ENCODE data around the gene TESK1.
A peak's percentile ranks its signal among the peaks of the same experiment; 100 is the strongest.

Gene TESK1

DNA sequence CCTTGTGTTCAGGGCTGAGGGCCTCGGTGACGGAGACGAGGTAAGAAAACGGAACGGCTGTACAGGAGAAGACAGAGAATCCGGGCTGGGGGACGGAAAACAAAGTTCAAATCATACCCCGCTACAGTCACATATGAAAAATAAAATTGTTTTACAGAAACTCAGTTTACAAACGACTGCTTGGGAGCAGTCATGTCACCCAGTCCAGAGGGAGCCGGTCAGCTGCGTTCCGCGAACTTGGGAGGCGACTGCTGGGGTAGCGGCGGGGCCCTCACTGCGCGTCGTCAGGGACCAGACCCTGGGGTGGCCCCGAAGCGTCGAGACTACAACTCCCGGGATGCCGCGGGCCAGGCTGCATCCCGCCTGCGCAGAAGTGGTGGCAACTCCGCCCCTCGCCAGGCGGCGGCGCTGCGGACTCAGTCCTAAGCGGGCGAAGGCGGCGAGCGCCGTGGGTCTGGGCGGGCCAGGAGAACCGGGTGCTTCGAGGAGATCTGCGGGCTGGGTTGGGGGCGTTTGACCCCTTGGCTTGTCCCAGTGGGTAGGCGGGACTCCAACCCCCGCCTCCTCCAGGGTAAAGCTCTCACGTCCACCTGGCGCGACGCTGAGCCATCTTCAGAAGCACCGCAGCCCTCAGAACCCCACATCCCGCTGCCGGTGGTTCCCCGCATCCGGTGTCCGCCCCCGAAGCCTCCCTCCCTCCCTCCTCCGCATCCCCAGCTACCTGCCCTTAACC is 41.6 kb downstream of the TESK1 start:
- peak; percentile 87 for DNase-seq (ENCODE audit: low read depth)

DNA sequence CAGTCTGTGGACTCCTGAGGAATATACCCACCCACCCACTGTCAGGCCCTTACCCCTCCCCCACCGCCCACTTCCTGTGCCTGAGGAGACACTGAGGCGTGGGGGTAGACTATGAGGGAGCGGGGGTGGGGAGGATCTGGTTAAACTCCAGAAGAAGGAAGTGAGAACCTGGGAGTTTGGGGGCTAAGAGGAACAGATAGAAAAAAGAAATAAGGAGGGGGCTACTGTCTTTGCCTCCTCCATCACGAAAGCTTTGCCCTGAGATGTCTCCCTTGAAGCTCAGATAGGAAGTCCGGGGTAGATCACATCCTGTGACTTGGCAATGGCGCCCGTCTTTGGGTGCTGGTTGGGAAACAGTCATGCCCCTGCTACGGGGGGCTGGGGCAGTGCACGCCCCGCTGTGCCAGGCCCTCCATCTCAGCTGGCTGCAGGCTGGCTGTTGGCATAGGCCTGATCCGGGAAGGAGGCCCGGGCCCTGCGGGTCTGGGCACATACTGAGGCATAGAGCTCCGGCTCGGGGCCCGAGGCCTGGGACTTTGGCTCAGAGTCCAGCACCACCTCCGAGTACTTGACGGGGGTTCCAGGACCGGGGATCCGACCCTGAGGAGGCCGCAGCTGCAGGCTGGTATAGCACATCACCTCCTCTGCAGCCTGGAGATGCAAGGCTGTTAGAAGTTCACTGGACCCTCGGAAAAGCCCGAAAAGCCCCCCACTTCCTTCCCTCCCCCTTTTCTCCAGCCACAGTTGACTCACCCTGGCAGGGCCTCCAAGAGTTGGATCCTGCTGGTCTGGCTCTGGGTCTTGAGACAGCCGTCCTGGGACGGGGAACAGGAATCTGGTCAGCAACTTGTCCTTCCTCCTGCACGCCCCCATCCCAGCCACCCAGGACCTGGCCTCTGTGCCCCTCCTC is 44.6 kb downstream of the TESK1 start:
- DNase-seq (ENCODE audit: low read depth) = no peak

DNA sequence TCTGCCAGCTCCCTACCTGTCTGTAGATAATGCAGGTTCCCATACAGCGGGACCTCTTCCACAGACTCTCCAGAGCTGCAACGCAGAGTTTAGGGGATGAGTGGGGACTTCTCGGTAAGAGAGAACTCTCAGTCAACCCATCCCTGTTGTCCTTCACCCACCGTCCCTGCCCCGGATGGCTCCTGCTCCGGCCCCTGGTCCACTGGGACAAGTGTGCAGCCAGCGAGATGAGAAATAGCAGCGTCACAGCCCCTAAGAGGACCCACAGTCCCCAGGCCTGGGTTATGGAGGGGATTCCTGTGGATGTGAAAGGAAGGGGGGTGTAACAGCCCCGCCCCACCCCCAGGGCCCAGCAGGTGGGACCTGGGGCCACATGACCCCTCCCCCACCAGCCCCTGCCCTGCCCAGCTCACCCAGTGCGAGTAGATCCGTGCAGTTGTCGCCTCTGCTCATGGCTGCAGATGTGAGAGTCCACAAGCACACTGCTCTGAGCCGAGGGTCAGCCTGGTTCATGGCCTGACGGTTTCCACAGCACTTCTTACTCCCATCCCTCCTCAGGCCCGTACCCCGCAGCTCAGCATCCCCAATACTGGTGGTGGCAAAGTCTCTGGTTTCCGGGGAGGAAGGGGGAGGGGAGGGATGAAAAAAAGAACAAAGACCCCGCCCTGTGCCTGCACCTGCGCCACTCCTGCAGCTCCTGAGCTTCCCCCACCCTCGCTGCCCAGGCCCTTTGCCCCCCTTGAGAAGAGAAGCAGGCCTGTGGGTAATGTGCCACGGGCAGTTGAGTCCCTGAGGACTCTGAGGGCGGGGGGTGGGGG is 45.5 kb downstream of the TESK1 start, which contains the start of gene SIT1:
Gene SIT1 (minus strand): TSS at position 591 of the 818 bp plus-strand sequence. CDS start 78 bp downstream, at position 513.
- no peak for DNase-seq (ENCODE audit: low read depth)

DNA sequence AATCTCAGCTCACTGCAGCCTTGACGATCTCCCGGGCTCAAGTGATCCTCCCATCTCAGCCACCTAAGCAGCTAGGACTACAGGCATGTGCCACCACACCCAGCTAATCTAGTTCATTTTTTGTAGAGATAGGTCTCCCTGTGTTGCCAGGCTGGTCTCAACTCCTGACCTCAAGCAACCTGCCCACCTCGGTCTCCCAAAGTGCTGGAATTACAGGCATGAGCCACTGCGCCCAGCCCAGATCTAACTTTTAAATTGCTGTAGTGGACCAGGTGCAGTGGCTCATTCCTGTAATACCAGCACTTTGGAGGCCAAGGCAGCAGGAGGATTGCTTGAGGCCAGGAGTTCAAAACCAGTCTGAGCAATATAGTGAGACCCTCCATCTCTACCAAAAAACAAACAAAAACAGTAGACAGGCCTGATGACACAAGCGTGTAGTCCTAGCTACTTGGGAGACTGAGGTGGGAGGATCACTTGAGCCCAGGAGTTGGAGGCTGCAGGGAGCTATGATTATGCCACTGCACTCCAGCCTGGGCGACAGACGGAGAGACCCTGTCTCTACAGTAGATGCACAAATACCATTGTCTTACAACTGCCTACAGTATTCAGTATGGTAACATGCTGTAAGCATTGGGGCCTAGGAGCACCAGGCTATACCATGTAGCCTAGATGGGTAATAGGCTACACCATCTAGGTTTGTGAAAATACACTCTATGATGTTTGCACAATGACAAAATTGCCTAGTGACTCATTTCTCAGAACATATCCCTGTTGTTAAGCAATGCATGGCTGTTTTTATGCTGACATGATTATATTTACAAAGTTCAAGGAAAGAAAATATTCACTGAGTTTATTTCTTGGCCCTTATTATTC is 47.1 kb downstream of the TESK1 start:
- DNase-seq (ENCODE audit: low read depth) = no peak

DNA sequence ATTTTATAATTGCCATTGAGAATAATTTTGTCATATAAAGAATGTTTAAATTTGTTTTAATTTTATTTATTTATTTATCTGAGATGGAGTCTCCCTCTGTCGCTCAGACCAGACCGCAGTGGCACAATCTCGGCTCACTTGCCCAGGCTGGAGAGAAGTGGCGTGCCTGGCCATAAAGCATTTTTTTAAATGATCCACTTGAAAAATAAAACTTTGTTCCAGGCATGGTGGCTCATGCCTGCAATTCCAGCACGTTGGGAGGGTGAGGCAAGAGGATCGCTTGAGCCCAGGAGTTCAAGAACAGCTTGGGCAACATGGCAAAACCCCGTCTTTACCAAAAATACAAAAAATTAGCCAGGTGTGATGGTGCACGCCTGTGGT is 47.8 kb downstream of the TESK1 start:
- no peak for DNase-seq (ENCODE audit: low read depth)

DNA sequence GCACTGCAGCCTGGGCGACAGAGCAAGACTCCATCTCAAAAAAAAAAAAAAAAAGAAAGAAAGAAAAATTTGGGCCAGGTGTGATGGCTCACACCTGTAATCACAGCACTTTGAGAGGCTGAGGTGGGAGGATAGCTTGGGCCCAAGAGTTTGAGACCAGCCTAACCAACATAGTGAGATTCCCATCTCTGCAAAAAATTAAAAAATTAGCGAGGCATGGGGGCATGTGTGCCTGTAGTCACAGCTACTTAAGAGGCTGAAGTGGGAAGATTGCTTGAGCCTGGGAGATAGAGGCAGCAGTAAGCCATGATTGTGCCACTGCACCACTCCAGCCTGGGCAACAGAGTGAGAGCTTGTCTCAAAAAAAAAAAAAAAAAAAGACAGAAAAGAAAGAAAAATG is 48.5 kb downstream of the TESK1 start:
- no peak for DNase-seq (ENCODE audit: low read depth)

DNA sequence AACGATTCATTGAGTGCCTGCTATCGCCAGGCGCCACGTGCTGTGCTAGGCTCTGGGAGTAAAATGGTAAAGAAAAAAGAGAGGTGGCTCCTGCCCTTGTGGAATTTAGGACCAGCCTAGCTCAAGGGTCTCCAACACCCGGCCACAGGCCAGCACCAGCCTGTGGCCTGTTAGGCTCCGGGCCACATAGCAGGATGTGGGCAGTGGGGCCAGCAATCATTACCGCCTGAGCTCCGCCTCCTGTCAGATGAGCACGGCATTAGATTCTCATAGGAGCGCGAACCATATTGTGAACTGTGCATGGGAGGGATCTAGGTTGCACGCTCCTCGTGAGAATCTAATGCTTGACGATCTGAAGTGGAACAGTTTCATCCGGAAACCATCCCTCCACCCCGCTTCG is 51.3 kb downstream of the TESK1 start:
- DNase-seq (ENCODE audit: low read depth) = no peak

DNA sequence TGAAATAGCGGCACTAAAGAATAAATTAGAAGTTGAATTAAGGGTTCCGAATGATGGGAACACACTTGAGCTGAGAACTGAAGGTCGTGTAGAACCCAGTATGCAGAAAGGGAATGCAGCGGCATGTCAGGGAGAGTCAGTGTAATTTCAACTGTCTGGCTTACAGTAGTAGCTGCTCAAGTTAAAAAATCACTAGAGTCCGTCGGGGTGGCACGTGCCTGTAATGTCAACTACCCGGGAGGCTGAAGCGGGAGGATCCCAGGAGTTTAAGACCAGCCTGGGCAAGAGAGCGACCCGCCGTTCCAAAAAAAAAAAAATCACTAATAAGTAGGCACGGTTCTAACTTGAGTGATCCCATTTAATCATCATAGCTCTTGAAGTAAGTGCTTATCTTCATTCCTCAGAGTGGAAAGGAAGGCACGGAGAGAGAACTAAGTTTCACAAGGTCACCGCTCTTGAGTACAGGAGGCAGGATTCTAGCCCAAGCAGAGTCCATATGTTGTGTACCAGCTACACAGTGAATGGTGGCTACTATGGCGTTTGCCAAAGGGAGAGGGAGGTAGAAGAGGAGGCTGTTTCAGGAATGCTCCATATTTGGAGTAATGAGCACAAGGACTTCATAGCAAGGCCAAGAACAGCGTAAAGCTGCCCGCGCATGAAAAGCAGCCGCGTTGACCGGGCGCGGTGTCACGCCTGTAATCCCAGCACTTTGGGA is 51.9 kb downstream of the TESK1 start:
- DNase-seq (ENCODE audit: low read depth) = no peak

DNA sequence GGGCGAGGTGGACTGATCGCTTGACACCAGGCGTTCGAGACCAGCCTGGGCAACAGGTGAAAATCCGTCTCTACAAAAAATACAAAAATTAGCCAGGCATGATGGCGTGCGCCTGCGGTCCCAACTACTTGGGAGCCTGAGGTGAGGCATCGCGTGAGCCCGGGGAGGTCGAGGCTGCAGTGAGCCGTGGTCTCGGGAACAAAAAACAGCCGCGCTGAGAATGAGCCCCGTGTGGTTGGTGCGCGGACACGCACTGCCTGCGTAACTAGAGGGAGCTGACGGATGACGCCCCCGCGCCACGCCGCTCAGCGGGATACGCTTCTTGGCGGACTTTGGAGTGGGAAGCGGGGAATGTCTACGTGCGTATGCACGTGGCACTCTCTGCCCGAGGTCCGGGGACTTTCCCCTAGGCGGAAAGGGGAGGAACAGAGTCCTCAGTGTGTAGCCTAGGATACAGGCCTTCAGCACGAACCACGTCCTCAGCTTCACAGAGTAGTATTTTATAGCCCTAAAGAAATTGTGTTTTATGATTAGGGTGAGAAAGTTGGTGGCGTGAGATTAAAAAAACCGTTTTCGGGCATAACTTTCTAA is 52.6 kb downstream of the TESK1 start, which contains the start of gene RMRP:
Gene RMRP (minus strand): TSS at position 474 of the 591 bp plus-strand sequence.
- DNase-seq (ENCODE audit: low read depth) = peak; percentile 76

DNA sequence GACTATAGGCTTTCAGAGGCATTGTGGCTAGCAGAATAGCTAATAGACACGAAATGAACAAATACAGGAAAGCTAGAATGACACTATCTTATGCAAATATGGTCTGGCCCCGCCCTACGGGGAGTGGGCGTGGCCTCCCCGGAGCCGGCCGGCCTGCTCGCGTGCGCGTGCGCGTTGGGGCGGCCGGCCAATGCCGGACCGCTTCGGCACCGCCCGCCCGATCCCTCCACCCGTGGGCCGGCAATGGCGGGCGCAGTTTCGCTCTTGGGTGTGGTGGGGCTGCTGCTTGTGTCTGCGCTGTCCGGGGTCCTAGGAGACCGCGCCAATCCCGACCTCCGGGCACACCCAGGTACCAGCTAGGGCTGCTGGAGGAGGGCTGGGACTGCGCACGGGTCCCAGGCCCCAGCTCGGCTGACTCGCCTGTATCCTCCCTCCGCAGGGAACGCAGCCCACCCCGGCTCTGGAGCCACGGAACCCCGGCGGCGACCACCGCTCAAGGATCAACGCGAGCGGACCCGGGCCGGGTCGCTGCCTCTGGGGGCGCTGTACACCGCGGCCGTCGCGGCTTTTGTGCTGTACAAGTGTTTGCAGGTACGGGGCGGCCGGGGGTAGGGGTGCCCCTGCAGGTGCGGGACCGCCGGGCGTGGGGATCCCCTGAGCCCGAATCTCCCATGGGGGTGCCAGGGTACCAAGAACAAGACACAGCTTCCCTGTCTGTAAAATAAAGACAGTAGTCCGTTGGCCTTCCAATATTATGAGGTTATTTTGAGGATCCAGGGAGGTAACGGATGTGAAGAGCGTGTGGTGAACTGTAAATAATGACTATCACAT is 53.3 kb downstream of the TESK1 start, which contains the start of gene CCDC107:
Gene CCDC107 (plus strand): TSS at position 156 of the 831 bp plus-strand sequence. CDS start 88 bp downstream, at position 244.
- peak; percentile 74 for DNase-seq (ENCODE audit: low read depth)

DNA sequence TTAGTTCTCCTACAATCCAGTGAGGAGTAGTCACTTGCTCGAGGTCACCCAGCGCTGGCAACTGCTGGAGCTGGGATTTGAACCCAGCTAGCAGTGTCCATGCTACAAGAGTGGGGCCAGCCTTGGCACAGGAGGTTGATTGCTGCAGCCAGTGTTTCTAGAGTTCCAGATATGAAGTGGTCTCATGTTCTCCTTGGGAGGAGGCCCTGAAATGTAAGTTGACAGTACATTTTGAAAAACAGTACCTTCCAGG is 53.8 kb downstream of the TESK1 start:
- no peak for DNase-seq (ENCODE audit: low read depth)

DNA sequence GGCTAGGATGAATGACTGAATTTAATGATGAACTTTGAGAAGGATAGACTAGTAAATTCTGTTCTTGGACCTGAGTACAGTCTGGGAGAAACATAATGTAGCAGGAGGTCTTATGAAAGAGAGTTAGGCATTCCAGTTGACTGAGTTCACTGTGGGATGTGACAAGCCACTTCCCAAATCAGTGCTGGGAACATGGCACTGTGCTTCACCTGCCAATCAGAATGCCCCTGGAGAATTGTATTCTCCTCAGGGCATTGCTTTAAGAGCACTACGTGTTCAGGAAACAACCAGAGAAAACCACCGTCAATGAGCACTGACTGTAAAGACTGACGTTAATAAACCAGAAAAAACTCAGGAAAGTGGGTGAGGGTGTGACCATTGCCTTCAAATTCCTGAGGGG is 54.3 kb downstream of the TESK1 start:
- no peak for DNase-seq (ENCODE audit: low read depth)

Measured in T follicular helper cell (primary cell).